ENCODE data around the gene KLK13. TPM values are rescaled to one million over a fixed set of nuclear protein-coding genes. Genes with fewer than 3 reads are reported as not detected.

The KLK13 gene
- total RNA-seq, 2 donors from 2014 or later, result 0.52 to 31.6 TPM

DNA sequence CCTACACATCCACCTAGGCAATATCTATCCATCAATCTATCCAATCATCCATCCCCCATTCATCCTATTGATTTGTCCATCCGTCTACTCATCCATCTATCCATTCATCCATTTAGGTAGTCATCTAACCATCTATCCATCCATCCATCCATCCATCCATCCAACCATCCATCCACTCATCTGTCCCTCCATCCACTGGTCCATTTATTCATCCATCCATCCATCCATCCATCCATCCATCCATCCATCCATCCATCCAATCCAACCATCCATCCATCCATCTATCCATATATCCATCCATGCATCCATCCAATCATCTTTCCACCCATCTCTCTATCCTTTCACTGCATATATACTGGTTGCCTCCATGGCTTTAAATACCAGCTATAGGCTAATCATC, 3.9 kb downstream of the KLK13 start:
- H3K4me3 ChIP-seq, result no peak overlapping the region
- TF ChIP-seq POLR2A (IDR thresholded peaks at IDR 0.05), result no peak
- TF ChIP-seq, protein P1, sequence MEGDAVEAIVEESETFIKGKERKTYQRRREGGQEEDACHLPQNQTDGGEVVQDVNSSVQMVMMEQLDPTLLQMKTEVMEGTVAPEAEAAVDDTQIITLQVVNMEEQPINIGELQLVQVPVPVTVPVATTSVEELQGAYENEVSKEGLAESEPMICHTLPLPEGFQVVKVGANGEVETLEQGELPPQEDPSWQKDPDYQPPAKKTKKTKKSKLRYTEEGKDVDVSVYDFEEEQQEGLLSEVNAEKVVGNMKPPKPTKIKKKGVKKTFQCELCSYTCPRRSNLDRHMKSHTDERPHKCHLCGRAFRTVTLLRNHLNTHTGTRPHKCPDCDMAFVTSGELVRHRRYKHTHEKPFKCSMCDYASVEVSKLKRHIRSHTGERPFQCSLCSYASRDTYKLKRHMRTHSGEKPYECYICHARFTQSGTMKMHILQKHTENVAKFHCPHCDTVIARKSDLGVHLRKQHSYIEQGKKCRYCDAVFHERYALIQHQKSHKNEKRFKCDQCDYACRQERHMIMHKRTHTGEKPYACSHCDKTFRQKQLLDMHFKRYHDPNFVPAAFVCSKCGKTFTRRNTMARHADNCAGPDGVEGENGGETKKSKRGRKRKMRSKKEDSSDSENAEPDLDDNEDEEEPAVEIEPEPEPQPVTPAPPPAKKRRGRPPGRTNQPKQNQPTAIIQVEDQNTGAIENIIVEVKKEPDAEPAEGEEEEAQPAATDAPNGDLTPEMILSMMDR (IDR thresholded peaks at IDR 0.05), result no peak
- H3K27me3 ChIP-seq, result no peaks in the 10 kb centered on the region
- no peaks in the 10 kb centered on the region for H3K36me3 ChIP-seq (replicated peaks in 1 of 2; ENCODE audit: insufficient read depth in 1 of 2, low read depth in 2 of 2)
- H3K4me1 ChIP-seq, result peaks cover 20% of the 10 kb centered on the region
- ATAC-seq, result no peak
- intact Hi-C loops (cut with DNase I), result no loop called here
- no peak overlapping the region for H3K27ac ChIP-seq
- DNase-seq, result no peak
- H3K9me3 ChIP-seq, result no peaks in the 10 kb centered on the region
- whole genome bisulfite sequencing, 2 donors, result 0 to 86% methylated on average over 1 of the region's 1 CpG

DNA sequence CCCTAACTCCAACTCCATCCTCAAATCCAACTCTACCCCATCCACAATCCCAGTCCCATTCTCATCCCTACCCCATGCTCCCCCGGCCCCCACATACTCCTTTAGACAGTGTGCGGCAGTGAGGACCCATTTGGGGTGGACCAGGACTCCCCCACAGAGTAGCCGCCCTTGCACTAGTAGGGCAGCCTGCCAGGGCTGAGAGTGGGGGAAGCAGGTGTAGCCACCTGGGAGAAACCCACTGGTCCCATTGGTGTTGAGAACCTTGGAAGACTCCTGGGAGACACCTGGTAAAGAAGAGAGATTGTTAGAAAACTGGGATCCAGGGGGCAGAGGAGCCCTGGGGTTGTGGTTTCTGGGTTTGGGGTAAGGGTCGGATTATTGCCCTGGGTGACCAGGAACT, 4.6 kb downstream of the KLK13 start:
- intact Hi-C loops (cut with DNase I), result no loop called here
- no peaks in the 10 kb centered on the region for H3K9me3 ChIP-seq
- H3K4me3 ChIP-seq, result no peak overlapping the region
- TF ChIP-seq POLR2A (IDR thresholded peaks at IDR 0.05), result no peak
- TF ChIP-seq, protein P1 (IDR thresholded peaks at IDR 0.05), result no peak
- WGBS, 2 donors, result 66 to 91% methylated on average over 4 of the region's 4 CpGs
- no peaks in the 10 kb centered on the region for H3K27me3 ChIP-seq
- H3K36me3 ChIP-seq (replicated peaks in 1 of 2; ENCODE audit: insufficient read depth in 1 of 2, low read depth in 2 of 2), result no peaks in the 10 kb centered on the region
- no peak for ATAC-seq
- H3K4me1 ChIP-seq, result peaks cover 17% of the 10 kb centered on the region
- no peak for DNase-seq
- H3K27ac ChIP-seq, result no peak overlapping the region

DNA sequence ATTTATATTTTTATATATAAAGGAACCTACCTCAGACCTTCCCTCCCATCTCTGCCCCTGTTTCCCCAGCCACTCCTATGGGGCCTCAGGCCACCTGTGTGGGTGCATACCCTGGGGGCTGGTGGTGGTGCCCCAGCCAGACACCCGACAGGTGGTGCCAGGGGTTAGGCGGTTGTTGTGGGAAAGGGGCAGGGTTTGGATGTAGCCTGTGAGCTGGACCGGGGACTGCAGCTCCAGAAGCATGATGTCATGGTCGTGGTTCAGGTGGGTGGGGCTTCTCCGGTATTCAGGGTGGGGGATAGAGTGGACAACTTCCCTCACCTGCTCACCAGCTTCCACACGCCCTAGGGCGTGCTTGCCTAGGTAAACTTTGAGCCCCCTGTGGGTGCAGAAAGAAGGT, 5.2 kb downstream of the KLK13 start:
- Histone ChIP-seq H3K4me3 (no peak overlapping the region), H3K27ac (no peak overlapping the region), H3K27me3 (no peaks in the 10 kb centered on the region), H3K36me3 (replicated peaks in 1 of 2; ENCODE audit: insufficient read depth in 1 of 2, low read depth in 2 of 2) (no peaks in the 10 kb centered on the region), H3K9me3 (no peaks in the 10 kb centered on the region), H3K4me1 (peaks cover 12% of the 10 kb centered on the region)
- DNase-seq (no peak), ATAC-seq (no peak)
- TF ChIP-seq POLR2A (IDR thresholded peaks at IDR 0.05), result no peak
- TF ChIP-seq, protein P1 (IDR thresholded peaks at IDR 0.05), result no peak
- intact Hi-C loops (cut with DNase I), result no loop called here
- WGBS, 2 donors, result 81 to 84% methylated on average over 7 of the region's 7 CpGs

DNA sequence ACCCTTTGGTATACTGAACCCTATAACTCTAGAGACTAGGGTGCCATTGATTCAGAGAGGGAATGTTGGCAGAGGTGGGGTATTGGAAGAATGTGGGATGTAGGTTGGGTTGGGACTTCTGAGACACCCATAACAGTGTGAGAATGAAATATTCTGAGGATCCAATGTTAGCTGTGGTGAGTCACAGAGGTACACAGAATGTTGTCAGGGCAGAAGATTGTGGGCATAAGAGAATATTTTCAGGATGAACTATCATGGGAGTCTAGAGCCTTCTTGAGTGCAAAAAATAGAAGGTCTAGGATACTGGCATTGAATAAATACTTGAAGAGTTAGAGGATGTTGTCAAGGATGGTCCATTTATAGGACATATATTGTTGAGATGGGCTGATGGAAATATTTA, 9.0 kb downstream of the KLK13 start:
- DNase-seq (no peak), ATAC-seq (no peak)
- no peaks in the 10 kb centered on the region for H3K4me1 ChIP-seq
- no peak overlapping the region for H3K27ac ChIP-seq
- H3K27me3 ChIP-seq, result no peaks in the 10 kb centered on the region
- no peaks in the 10 kb centered on the region for H3K36me3 ChIP-seq (replicated peaks in 1 of 2; ENCODE audit: insufficient read depth in 1 of 2, low read depth in 2 of 2)
- TF ChIP-seq, protein P1 (IDR thresholded peaks at IDR 0.05), result no peak
- no peak for TF ChIP-seq POLR2A (IDR thresholded peaks at IDR 0.05)
- no peaks in the 10 kb centered on the region for H3K9me3 ChIP-seq
- intact Hi-C loops (cut with DNase I), result no loop called here
- H3K4me3 ChIP-seq, result no peak overlapping the region

DNA sequence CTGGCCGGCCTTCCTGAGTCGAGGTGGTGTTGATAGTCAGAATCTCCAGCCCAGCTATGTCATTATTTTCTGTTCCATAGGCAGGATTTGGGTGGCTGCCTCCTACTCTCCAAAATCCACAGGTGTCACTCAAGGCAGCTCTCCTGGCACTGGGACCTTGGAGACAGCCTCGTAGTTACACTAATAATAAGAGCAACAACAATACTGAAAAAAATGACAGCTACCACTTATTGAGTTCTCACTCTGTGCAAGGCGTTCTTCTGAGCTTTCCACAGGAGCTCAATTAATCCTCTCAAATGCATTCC, 17.9 kb downstream of the KLK13 start:
- peak overlapping the region in 3 of 4 donors; percentile 24 to 71 (median 36) for H3K27ac ChIP-seq
- ATAC-seq, result peak; percentile 91
- no peaks in the 10 kb centered on the region for H3K9me3 ChIP-seq
- H3K27me3 ChIP-seq, result no peaks in the 10 kb centered on the region
- H3K4me1 ChIP-seq, result peaks cover 6% of the 10 kb centered on the region
- DNase-seq, result peak; percentile 59 to 82 (median 74)
- TF ChIP-seq, protein P1 (IDR thresholded peaks at IDR 0.05), result no peak
- TF ChIP-seq POLR2A (IDR thresholded peaks at IDR 0.05), result no peak
- intact Hi-C loops (cut with DNase I), result no loop called here
- H3K4me3 ChIP-seq, result no peak overlapping the region
- no peaks in the 10 kb centered on the region for H3K36me3 ChIP-seq (replicated peaks in 1 of 2; ENCODE audit: insufficient read depth in 1 of 2, low read depth in 2 of 2)
- 3 to 4% methylated on average over 4 of the region's 4 CpGs for WGBS, 2 donors
